OCI-M1 (cell line): ENCODE measurements around the gene ELAVL1.
"Not testable (repeated sequence)": the region's sequence is repeated elsewhere in the genome, so short reads cannot be mapped to it uniquely, and the experiment has no call there.

ENCODE experiments used
- DNase-seq: peaks from one replicate; lab custom pipeline; 2025; lab: John Stamatoyannopoulos, UW

Gene ELAVL1

DNA sequence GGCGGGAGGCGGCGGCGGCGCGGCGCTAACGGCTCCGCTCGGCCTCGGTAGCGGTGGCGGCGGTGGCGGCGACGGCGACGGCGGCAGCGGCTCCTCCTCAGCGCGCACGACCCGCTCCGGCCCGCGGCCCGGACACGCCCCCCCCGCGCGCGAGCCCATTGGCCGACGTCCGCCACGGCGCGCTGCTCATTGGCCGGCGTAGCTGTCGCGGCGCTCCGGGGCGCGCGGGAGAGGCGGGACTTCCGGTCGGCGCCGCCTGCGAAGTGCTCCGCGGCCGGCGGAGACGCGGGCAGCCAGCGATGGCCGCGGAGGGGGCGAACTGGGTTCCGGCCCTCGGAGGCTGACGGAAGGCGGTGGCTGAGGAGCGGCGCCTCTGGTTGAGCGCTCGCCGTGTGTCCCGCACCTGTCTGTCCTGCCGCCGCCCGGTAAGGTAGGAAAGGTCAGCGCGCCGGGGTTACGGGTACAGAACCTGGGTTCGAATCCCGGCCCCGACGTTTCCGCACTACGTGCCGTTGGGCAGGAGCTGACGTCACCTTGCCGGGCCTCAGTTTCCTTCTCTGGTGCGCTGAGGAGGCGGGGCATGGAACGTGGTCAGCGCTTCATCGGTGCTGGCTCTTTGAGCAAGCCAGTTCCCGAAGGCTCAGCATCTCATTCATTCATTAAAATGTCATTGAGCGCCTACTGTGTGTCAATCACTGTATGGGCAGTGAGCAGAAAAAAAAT, at the start of gene ELAVL1:
Gene ELAVL1 (minus strand): TSS at position 108 of the 723 bp plus-strand sequence. CDS start 13,826 bp downstream, outside the sequence.
- DNase-seq = peak; percentile 98

DNA sequence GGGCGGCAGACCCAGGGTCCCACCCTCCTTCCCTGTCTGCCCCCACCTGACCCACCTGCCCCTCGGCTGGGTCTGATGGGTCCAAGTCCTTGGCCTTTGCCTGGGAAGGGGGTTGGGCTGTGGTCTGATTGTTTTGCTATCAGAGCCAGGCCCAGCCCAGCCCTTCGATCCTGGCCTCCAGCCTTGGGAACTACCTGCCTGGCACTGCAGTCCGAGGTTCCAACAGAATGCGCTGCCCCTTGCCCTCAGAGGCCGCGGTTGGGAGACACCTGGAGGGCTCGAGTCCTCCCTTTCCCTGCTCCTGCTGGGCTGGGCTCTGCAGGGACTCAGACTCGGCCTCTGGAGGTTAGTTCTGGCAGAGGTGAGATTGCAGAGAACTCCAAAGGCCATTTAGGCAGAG, 48.7 kb upstream of the ELAVL1 start:
- no peak for DNase-seq

DNA sequence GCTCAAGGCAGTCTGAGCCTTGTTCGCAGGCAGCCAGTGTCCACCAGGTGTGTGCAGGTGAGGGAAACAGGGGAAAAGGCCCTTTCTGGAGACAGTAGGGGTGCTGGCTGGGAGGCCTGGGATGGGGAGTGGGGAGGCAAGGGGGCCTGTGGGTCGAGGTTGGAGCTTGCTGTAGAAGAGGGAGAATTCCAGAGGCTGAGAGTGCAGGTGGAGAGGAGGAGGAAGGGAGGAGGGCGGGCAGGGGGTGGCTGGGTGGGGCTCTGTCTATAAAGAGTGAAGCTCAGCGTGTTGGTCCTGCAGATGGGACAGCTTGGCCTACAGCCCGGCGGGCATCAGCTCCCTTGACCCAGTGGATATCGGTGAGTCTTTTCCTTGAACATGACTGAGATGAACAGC, 47.0 kb upstream of the ELAVL1 start, which contains the start of gene CCL25:
Gene CCL25 (plus strand): TSS at position 297 of the 396 bp plus-strand sequence. CDS start 290 bp downstream, outside the sequence.
- DNase-seq = no peak

DNA sequence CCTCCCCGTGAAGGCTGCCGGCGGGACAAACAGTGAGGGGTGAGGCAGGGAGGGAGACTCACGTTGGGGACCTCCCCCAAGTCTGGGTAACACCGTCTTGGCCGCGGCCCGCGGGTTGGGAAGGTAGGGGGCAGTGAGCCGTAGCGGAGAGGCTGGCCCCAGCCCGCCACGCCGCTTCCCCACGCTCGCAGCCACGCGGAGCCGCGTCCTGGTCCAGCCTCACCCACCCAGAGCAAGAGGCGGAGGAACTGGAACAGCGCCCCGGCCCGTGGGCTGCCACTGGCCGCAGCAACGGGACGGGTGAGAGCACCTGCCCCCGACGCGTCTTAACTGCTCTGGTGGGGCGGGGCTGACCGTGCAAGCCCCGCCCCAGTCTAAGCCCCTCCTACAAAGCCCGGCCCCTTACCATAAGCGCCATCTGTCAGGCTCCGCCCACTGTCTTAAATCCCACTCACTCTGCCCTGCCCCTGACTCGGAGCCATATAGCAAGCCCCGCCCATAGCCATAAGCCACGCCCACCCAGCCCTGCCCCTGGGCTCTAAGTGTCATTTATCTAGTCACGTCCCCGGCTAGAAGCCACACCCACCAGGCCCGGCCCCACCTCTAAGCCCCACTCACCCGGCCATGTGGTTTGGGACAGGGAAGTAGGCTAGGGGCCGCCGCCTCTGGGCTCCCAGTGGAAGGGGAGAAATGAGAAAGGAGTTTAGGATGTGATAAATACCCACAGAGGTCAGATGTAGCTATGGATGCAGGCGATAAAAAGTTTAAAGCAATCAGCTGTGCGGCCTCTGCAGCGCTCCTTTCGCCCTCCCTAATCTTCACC, 45.0 kb upstream of the ELAVL1 start:
- peak; percentile 100 for DNase-seq

DNA sequence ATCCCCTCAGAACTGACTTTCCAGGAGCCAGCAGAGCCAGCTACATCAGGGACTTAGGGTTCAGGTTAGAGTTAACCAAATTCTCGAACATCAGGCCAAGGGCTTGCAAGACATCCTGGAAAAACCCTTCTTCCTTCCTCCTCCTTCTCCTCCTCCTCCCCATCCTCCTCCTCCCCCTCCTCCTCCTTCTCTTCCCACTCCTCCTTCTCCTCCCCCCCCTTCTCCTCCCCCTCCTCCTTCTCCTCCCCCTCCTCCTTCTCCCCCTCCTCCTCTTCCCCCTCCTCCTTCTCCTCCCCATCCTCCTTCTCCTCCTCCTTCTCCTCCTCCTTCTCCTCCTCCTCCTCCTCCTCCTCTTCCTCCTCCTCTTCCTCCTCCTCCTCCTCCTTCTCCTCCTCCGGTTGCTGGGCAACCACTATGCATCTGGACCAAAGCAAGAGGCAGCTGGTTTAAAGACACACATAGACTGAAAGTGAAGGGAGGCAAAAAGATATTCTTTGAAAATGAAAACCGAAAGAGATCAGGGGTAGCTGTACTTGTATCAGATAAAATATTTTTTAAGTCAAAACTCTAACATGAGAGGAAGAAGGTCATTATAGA, 41.2 kb upstream of the ELAVL1 start:
- DNase-seq = peak; percentile 76

DNA sequence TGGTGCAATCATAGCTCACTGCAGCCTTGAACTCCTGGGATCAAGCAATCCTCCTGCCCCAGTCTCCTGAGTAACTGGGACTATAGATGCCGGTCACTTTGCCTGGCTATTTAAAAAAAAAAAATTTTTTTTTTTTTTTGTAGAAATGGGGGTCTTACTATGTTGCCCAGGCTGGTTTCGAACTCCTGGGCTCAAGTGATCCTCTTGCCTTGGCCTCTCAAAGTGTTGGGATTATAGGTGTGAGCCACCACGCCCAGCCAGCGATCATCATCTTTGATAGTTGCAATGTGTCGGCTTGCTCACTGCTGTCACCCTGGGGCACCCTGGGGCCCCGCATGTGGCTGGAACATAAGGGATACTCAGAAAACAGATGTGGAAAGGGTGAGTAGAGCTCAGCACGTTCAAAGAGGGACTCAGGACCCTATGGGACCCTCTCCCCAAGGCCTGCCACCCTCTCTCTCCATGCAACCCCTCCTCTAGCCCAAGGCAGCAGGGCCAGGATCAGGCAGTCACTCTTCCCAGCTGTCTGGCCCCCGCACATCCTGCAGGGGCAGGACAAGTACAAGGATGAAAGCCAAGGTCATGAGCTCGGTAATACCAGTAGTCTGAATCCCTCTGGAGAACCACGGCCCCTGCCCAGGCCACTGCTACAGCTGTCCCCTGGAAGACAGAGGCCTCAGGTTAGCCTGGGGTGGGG, 40.6 kb upstream of the ELAVL1 start:
- no peak for DNase-seq

DNA sequence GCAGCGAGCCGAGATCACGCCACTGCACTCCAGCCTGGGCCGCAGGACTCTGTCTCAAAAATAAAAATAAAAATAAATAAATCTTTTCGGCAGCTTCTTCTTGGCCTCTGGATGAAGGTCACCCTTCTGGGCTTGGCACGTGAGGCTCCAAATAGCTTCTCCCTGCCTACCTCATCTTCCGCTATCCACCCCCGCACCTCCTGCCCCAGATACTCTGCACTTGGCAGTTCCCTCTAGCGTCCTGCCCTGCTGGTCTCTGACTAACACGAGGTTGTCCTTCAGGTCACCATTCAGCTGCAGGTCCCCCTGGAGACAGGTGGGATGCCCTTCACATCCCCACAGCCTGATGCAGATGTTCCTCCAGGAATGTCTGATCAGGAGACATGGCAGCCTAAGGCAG, 38.6 kb upstream of the ELAVL1 start:
- no peak for DNase-seq

DNA sequence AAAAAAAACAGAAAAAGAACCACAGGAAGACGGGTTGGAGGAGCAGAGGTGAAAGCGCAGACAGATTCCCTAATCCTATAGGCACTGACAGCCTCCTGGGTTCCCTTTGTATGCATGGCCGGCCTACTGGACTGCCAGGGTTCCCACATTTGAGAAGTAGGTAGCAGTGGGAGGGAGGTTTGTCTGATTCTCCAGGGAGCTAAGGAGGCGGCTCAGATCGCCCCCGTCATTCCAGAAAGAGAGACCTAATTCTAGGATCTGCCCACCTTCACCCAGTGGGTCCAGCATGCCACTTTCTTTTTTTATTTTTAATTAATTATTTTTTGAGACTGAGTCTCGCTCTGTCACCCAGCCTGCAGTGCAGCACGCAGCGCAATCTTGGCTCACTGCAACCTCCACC, 37.5 kb upstream of the ELAVL1 start:
- no peak for DNase-seq

DNA sequence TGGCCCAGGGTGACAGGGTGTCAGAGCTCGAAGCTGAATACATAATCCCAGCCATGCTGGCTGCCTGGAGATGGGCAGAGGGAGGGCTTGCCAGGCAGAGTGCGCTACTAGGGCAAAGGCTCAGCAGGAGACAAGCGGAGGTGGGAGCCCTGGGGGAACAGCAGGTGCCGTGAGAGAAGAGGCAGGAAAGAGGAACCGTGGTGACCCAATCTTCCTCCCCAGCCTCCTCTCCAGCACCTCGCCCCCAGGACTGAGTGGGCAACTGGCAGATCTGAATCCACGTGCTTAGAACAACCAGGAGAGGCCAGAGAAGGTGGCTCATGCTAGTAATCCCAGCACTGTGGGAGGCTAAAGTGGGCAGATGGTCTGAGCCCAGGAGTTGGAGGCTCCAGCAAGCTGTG, 36.1 kb upstream of the ELAVL1 start:
- DNase-seq = no peak

DNA sequence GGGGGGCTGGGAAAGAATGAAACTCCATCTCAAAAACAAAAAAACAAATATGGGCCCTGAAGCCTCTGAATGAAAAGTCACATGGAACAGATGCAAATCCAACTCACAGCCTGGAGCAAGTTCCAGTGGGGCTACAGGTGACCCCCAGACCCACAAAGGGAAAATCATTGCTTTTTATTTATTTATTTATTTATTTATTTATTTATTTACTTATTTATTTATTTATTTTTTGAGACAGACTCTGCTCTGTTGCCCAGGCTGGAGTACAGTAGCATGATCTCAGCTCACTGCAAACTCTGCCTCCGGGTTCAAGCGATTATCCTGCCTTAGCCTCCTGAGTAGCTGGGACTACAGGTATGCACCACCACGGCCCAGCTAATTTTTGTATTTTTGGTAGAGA, 33.8 kb upstream of the ELAVL1 start:
- no peak for DNase-seq

DNA sequence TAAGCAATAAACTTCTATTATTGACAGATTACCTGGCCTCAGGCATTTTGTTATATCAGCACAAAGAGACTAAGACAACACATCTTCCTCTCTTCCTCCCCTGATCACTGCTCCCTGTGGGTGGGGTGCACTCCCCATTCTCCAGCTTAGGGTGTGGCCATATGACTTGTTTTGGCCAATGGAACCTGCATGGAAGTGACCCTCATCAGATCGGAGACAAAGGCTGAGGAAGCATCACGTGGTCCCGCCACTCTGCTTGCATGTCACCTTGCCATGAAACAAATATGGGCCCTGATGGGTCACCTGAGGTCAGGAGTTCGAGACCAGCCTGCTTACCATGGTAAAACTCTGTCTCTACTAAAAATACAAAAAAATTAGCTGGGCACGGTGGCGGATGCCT, 33.4 kb upstream of the ELAVL1 start:
- DNase-seq = no peak

DNA sequence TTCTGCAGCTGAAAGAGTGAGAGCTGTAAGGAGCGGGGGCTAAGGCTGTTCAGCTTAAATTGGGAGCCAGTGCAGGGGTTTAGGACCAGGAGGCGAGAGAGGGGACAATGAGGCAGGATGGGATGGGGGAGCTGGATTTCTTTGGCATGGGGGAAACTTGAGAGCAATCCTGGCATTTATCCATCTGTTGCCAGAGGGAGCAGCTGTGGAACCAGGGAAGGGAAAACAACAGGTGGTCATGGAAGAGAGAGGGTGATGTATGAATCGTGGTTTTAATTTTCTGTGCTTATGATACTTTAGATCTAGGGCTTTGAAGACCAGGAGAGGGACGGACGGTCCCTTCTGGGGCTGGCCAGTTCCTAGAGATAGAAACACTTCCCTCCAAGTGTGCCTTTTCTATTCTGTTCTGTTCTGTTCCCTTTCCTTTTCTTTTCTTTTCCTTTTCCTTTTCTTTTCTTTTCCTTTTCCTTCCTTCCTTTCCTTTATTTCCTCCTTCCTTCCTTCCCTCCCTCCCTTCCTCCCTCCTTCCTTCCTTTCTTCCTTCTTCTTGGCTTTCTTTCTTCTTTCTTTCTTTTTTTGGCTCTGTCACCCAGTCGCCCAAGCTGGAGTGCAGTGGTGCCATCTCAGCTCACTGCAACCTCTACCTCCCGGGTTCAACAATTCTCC, 31.1 kb upstream of the ELAVL1 start:
- DNase-seq = no peak

DNA sequence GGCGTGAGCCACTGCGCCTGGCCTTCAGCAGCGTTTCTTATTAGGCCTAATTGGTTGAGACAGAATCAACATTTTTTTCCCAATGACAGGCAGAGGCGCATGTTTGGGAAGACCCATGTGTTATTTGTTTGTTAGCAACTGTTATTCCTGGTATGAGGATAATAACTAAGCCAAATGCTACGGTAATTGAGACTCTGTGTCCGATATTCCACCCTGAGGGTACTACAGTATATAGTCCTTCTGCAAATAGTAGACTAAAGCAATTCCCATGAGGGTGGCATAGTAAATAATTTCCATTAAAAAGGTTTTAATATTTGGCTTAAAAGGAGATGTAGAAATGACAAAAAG, 28.7 kb upstream of the ELAVL1 start:
- no peak for DNase-seq

DNA sequence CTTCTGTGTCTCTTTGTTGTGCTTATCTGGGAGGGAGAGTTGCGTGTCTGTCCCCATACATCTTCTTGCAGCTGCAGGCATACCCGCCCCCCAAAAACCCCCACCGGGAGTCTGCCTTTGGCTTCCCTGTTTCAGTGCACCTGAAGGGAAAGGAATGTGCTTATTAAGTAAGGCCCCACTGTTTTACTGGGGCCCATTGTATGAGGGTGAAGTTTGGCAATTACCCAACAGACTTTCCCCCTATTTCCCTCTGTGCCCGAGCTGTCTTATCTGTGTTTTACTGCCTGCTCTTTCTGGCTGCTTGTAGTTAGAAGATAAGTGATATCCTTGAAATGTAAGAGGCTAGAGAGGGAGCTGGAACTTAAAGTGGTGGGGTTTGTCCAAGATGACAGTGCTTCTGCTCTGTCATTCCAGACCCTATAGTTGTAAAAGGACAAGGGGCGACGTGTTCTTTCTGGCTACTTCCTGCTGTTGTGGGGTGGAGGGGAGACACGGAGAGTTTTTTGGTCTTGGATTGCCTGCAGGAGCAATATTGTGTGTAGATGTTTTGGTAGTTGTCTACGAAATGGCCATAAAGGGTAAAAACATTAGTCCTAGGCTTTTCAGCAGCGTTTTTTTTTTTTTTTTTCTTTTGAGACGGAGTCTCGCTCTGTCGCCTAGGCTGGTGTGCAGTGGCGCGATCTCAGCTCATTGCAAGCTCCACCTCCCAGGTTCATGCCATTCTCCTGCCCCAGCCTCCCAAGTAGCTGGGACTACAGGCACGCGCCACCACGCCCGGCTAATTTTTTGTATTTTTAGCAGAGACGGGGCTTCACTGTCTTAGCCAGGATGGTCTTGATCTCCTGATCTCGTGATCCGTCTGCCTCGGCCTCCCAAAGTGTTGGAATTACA, 28.1 kb upstream of the ELAVL1 start:
- peak; percentile 97 for DNase-seq

DNA sequence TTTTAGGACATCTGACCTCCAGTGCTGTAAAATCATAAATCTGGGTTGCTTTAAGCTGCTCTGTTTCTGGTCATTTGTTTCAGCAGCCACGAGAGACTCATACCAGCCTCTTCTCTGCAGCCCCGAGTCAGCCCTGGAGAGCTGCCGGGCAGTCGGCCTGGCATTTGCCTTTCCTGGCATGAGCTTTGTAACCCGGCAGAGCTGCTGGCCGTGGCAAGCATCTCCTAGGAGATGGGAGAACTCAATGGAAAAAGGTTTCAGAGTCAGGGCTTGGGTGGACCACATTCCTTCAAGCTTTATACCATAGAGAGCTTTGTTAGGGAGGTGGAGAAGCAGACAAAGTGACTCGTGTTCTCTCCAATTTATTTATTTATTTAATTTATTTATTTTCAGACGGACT, 25.5 kb upstream of the ELAVL1 start:
- DNase-seq = no peak

DNA sequence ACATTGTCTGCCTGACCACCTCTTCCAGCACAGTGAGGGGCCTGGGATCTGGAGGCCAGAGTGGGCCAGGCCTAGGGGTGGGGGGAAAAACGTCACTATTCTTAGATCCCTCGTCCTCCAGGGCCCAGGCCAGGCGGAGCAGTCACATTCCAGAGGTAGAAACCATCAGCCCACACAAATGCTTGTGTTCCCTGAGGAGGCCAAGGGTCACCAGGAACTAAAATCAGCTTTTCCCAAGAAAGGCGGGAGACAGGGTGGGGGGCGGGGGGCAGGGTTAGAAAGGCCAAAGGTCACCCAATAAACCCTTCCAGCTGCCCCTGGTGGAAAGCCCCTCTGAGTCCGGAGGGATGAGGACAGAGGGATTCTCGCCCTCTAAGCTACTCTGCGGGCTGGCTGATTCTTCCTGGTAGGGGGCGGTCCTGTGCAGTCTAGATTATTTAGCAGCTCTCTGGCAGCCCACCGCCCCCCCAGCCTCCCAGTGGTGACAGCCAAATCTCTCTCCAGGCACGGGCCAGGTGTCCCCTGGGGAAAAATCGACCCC, 23.6 kb upstream of the ELAVL1 start:
- DNase-seq = no peak

DNA sequence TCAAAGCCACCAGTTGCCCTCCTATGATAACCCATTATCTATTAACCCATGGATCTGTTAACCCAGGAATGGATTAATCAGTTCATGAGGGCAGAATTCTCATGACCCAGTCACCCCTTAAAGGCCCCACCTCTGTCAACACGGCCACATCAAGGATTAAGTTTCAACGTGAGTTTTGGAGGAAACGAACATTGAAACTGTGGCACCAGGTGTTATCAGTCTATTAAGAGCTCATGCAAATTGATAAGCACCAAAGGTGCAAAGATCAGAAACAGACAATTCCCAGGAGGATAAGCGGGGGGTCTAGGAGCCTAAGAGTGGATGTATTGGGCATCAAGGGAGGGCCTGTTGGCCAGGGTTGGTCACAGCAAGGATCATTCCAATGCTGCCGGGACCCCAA, 19.9 kb upstream of the ELAVL1 start:
- DNase-seq = no peak

DNA sequence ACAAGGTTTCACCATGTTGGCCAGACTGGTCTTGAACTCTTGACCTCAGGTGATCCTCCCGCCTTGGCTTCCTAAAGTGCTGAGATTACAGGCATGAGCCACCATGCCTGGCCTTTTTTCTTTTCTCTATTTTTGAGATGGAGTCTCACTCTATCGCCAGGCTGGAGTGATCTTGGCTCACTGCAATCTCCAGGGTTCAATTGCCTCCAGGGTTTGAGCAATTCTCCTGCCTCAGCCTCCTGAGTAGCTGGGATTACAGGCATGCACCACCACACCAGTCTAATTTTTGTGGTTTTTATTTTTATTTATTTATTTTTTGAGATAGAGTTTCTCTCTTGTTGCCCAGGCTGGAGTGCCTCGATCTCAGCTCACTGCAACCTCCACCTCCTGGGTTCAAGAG, 18.8 kb upstream of the ELAVL1 start:
- DNase-seq = not testable (repeated sequence)

DNA sequence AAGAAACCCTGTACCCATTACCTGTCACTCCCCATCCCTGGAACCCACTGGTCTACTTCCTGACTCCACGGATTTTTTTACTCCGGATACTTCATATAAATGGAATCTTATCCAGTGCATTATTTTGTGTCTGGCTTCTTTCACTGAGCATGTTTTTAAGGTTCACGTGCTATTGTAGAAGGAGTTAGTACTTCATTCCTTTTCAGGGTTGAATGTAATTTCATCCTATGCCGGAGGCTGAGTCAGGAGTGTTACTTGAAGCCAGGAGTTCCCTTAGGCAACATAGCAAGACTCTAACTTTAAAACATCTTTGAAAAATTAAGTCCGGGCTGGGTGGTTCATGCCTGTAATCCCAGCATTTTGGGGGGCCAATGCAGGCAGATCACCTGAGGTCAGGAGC, 17.9 kb upstream of the ELAVL1 start:
- DNase-seq = no peak

DNA sequence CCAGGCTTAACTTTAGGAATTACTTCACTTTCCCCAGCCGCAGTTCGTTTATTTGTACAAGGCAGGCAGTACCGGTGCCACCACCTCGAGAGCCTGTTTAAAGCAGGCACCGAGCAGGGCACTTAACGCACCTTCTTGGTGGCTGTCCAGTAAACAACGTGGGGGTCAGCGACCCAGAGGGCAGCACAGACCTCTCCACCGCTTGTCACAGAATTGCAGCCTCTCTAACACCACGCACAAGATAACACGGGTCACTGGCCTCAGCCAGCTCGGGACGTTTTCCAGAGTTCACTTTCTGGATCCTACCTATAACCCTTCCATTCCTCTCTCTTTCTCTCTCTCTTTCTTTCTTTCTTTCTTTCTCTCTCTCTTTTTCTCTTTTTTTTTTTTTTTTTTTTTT, 16.8 kb upstream of the ELAVL1 start:
- no peak for DNase-seq

DNA sequence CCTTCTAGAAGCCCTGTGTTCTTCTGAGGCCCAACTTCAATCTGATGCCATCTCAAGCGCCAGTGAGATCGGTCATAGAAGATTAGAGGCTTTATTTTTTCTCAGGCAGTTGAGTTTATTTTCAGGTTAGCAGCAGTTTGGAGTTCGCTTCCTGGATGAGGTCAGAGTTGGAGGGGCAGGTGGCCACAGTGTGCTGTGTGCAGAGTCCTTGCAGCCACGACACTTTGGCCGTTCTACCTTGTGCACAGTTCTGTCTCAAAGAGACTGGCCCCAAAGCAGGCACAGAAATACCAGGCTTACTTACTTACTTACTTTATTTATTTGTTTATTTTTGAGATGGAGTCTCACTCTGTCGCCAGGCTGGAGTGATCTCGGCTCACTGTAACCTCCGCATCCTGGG, 15.9 kb upstream of the ELAVL1 start:
- no peak for DNase-seq
